A673 (cell line): ENCODE results near the gene AK2. TPM values are rescaled to one million over a fixed set of nuclear protein-coding genes. Genes with fewer than 3 reads are reported as not detected.
"Not testable (repeated sequence)": the region's sequence is repeated elsewhere in the genome, so short reads cannot be mapped to it uniquely, and the experiment has no call there.

Experiments used
- BruUV-seq: library from RNA; stranded (reverse); fragments of 400-500 nt; replicated peaks from 2 replicates; lab custom pipeline; 2021; lab: Mats Ljungman, UMichigan
- CTCF ChIA-PET: fragments of 300-600 bp; sonication (Branson Sonifier 250); formaldehyde crosslinking; loops from one replicate; lab custom pipeline; 2022; ENCODE audit warnings: antibody characterized with exemption; lab: Charles Lee
- POLR2A ChIA-PET: fragments of 300-600 bp; sonication (Branson Sonifier 250); formaldehyde crosslinking; loops from one replicate; lab custom pipeline; 2022; ENCODE audit warnings: antibody characterized with exemption; ENCODE audit not compliant: low non-redundant PET; lab: Charles Lee
- DNase-seq: peaks from one replicate; pipeline ENCODE4 v3.0.0-alpha.2; 2015; ENCODE audit warnings: low spot score
- H3K27ac ChIP-seq: fragments of 200-600 bp; sonication (generic); 2 replicates; pipeline ENCODE4 v1.5.1; 2016; ENCODE audit warnings: mixed run types, low read depth, mild to moderate bottlenecking, mixed read lengths, antibody characterized with exemption, low read length; ENCODE audit not compliant: poor library complexity, severe bottlenecking
- H3K27me3 ChIP-seq: fragments of 200-600 bp; sonication (generic); replicated peaks from 2 replicates; pipeline ENCODE4 v1.6.1; 2017; ENCODE audit warnings: mixed run types, low read depth, mild to moderate bottlenecking, mixed read lengths, antibody characterized with exemption, low read length; ENCODE audit not compliant: insufficient read depth, poor library complexity
- H3K36me3 ChIP-seq: fragments of 200-600 bp; sonication (generic); 2 replicates; pipeline ENCODE4 v1.6.1; 2016; ENCODE audit warnings: mixed run types, mild to moderate bottlenecking, mixed read lengths, antibody characterized with exemption, low read length; ENCODE audit not compliant: insufficient read depth, poor library complexity, severe bottlenecking
- H3K4me1 ChIP-seq: fragments of 200-600 bp; sonication (generic); 2 replicates; pipeline ENCODE4 v1.6.1; 2017; ENCODE audit warnings: mixed run types, mild to moderate bottlenecking, mixed read lengths, antibody characterized with exemption, low read length; ENCODE audit not compliant: insufficient read depth, poor library complexity, severe bottlenecking
- H3K4me3 ChIP-seq: fragments of 200-600 bp; sonication (generic); 2 replicates; pipeline ENCODE4 v1.5.1; 2016; ENCODE audit warnings: low read depth, mixed run types, mild to moderate bottlenecking, mixed read lengths, low read length; ENCODE audit not compliant: poor library complexity, severe bottlenecking
- H3K9me3 ChIP-seq: fragments of 200-600 bp; sonication (generic); 2 replicates; pipeline ENCODE4 v1.6.1; 2016; ENCODE audit warnings: mixed run types, low read depth, mild to moderate bottlenecking, mixed read lengths, antibody characterized with exemption, low read length; ENCODE audit not compliant: poor library complexity, severe bottlenecking
- CTCF ChIP-seq: fragments of 300-800, 200-600 bp; sonication (generic); conservative IDR thresholded peaks from 2 replicates; pipeline ENCODE4 v1.5.1; 2017; ENCODE audit warnings: low read depth, mild to moderate bottlenecking, antibody characterized with exemption, low read length, moderate library complexity, mixed read lengths
- EZH2 ChIP-seq: fragments of 200-600 bp; sonication (generic); IDR thresholded peaks from 2 replicates; pipeline ENCODE4 v1.6.1; 2017; ENCODE audit warnings: borderline replicate concordance, low read depth, mild to moderate bottlenecking, mixed read lengths, antibody characterized with exemption, low read length; ENCODE audit not compliant: poor library complexity, severe bottlenecking
- intact Hi-C: fragments of 100-400 bp; cut with micrococcal nuclease; formaldehyde crosslinking; loops from one replicate; pipeline ENCODE4 v1.10.0; 2022; ENCODE audit not compliant: unreplicated experiment
- total RNA-seq: library from RNA; stranded (reverse); gene quantifications from 2 replicates; pipeline ENCODE4 v1.2.3, GENCODE V29; 2021

AK2 gene
- total RNA-seq, 1 experiment from 2014 or later = 196 TPM

- ChIA-PET CTCF (no interaction called here), POLR2A (no interaction called here)
- Histone ChIP-seq H3K27me3 (no peaks in the 10 kb centered on the region), H3K4me1 (peaks cover 38% of the 10 kb centered on the region), H3K36me3 (peaks cover 7% of the 10 kb centered on the region), H3K4me3 (no peak overlapping the region), H3K27ac (no peak overlapping the region), H3K9me3 (no peaks in the 10 kb centered on the region)
- no peak for TF ChIP-seq EZH2
- no peak for TF ChIP-seq CTCF
- no TSS peak for BruUV-seq
- intact Hi-C loops = no loop called here
- no peak for DNase-seq
Observed at GRCh38 chr1:33029209-33029608, 7.5 kb downstream of the AK2 start.

- BruUV-seq = no TSS peak
Observed at GRCh38 chr1:33025761-33026160, 10.9 kb downstream of the AK2 start.

GRCh38 chr1:33025180-33025569 lies 11.5 kb downstream of the AK2 start:
- Histone ChIP-seq H3K36me3 (peaks cover 32% of the 10 kb centered on the region), H3K4me3 (no peak overlapping the region), H3K27me3 (no peaks in the 10 kb centered on the region), H3K27ac (no peak overlapping the region), H3K4me1 (peaks cover 38% of the 10 kb centered on the region), H3K9me3 (no peaks in the 10 kb centered on the region)
- BruUV-seq = no TSS peak
- ChIA-PET CTCF (interaction anchor here (0.6 kb wide), 1 partner anchor 622 kb away, joined by 3 read pairs; no protein-coding TSS in a partner anchor), POLR2A (interaction anchor here (1.1 kb wide), 1 partner anchor 13 kb away, joined by 3 read pairs; no protein-coding TSS in a partner anchor)
- no peak for TF ChIP-seq CTCF
- no peak for TF ChIP-seq EZH2
- intact Hi-C loops = no loop called here
- DNase-seq = no peak

More at GRCh38 chr1:33025761-33026160, 10.9 kb downstream of the AK2 start:
- POLR2A ChIA-PET = interaction anchor here (0.6 kb wide), 1 partner anchor 28 kb away, joined by 17 read pairs; no protein-coding TSS in a partner anchor
- TF ChIP-seq EZH2 (no peak), CTCF (no peak)
- Histone ChIP-seq H3K9me3 (no peaks in the 10 kb centered on the region), H3K36me3 (peaks cover 26% of the 10 kb centered on the region), H3K4me3 (no peak overlapping the region), H3K27ac (no peak overlapping the region), H3K4me1 (peaks cover 38% of the 10 kb centered on the region), H3K27me3 (no peaks in the 10 kb centered on the region)
- intact Hi-C loops = no loop called here
- CTCF ChIA-PET = interaction anchor here (0.6 kb wide), 1 partner anchor 622 kb away, joined by 3 read pairs; no protein-coding TSS in a partner anchor
- DNase-seq = peak; percentile 68

GRCh38 chr1:33024430-33025179 lies 12.1 kb downstream of the AK2 start:
- DNase-seq, BruUV-seq, H3K4me3 ChIP-seq, CTCF ChIA-PET, H3K27ac ChIP-seq, H3K27me3 ChIP-seq, intact Hi-C loops, H3K9me3 ChIP-seq: not testable (repeated sequence)
- Histone ChIP-seq H3K4me1 (peaks cover 38% of the 10 kb centered on the region), H3K36me3 (peaks cover 37% of the 10 kb centered on the region)
- POLR2A ChIA-PET = interaction anchor here (1.1 kb wide), 1 partner anchor 14 kb away, joined by 3 read pairs; no protein-coding TSS in a partner anchor
